GM10248 (cell line): ENCODE data around the gene NXPH4.

ENCODE experiments used
- CTCF ChIA-PET: fragments of 300-600 bp; sonication (Branson Sonifier 250); formaldehyde crosslinking; extraction: SDS; loops from one replicate; lab custom pipeline; 2021; ENCODE audit warnings: antibody characterized with exemption; lab: Yijun Ruan, JAX
- POLR2A ChIA-PET: fragments of 350-650 bp; sonication (Branson Sonifier 250); formaldehyde crosslinking; extraction: SDS; loops from one replicate; lab custom pipeline; 2020; ENCODE audit warnings: antibody characterized with exemption; lab: Yijun Ruan, JAX
- DNase-seq: peaks from one replicate; pipeline ENCODE4 v3.0.0; 2012; ENCODE audit errors: extremely low spot score
- CTCF ChIP-seq: IDR thresholded peaks from 2 replicates; pipeline ENCODE4 v1.5.1; 2012; ENCODE audit warnings: mild to moderate bottlenecking, low read depth; ENCODE audit errors: extremely low read depth, missing control alignments, control extremely low read depth

NXPH4 gene

GRCh38 chr12:57176139-57176477 is 40.5 kb upstream of the NXPH4 start:
- no peak for TF ChIP-seq CTCF
- ChIA-PET CTCF (interaction anchor here (1.0 to 11.3 kb wide), 11 partner anchors 8 to 84 kb away, joined by 3 to 122 read pairs (median 5); partner anchors contain the start of gene LRP1), POLR2A (interaction anchor here (0.7 kb wide), 1 partner anchor 580 kb away, joined by 4 read pairs; no protein-coding TSS in a partner anchor)
- DNase-seq, result no peak

DNA sequence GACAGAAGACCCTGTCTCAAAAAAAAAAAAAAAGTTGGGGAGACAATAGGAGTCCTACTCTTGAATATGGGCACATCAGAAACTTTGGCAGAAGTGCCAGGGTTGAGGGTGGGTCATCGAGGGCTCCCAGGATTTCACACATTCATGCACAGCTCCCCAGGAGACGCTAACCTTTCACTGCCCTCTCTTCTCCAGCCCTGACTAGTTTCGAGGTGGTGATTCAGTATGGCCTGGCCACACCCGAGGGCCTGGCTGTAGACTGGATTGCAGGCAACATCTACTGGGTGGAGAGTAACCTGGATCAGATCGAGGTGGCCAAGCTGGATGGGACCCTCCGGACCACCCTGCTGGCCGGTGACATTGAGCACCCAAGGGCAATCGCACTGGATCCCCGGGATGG is 39.7 kb upstream of the NXPH4 start:
- POLR2A ChIA-PET, result interaction anchor here (0.7 kb wide), 1 partner anchor 580 kb away, joined by 4 read pairs; no protein-coding TSS in a partner anchor
- no peak for DNase-seq
- CTCF ChIA-PET, result interaction anchor here (1.0 to 11.3 kb wide), 6 partner anchors 8 to 85 kb away, joined by 3 to 122 read pairs (median 4); no protein-coding TSS in a partner anchor
- TF ChIP-seq CTCF, result no peak

- ChIA-PET POLR2A (interaction anchor here (0.5 kb wide), 1 partner anchor 49 kb away, joined by 4 read pairs; the partner anchor contains the start of gene LRP1), CTCF (interaction anchor here (1.4 kb wide), 1 partner anchor 85 kb away, joined by 4 read pairs; no protein-coding TSS in a partner anchor)
- no peak for TF ChIP-seq CTCF
- no peak for DNase-seq
These were observed 39.2 kb upstream of the NXPH4 start for GRCh38 chr12:57177354-57177753.

DNA sequence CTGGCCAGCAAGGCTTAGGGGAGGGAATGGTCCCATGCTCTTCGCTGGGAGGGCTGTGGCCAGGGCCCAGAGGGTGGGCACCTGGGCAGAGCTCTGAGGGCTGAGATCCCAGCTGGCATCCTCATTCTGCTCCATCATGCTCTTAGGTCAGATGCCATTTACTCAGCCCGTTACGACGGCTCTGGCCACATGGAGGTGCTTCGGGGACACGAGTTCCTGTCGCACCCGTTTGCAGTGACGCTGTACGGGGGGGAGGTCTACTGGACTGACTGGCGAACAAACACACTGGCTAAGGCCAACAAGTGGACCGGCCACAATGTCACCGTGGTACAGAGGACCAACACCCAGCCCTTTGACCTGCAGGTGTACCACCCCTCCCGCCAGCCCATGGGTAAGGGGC is 38.4 kb upstream of the NXPH4 start:
- no peak for DNase-seq
- ChIA-PET CTCF (interaction anchor here (9.0 kb wide), 1 partner anchor 51 kb away, joined by 159 read pairs; the partner anchor contains the start of gene LRP1), POLR2A (no interaction called here)

GRCh38 chr12:57179331-57180086 is 37.1 kb upstream of the NXPH4 start:
- CTCF ChIA-PET, result interaction anchor here (1.2 to 11.4 kb wide), 4 partner anchors 8 to 68 kb away, joined by 6 to 159 read pairs (median 66); partner anchors contain the start of genes LRP1 and STAT6
- no peak for DNase-seq
- no peak for TF ChIP-seq CTCF
- POLR2A ChIA-PET, result no interaction called here

More for the DNA sequence above, 38.4 kb upstream of the NXPH4 start:
- no peak for TF ChIP-seq CTCF

- DNase-seq, result no peak
- ChIA-PET CTCF (interaction anchor here (0.9 to 11.4 kb wide), 9 partner anchors 8 to 340 kb away, joined by 3 to 159 read pairs (median 6); partner anchors contain the start of genes LRP1 and STAT6), POLR2A (no interaction called here)
- no peak for TF ChIP-seq CTCF
These were observed 36.1 kb upstream of the NXPH4 start for GRCh38 chr12:57180321-57180989.
